ENCODE results near the gene KRT31.
"Not testable (repeated sequence)": the region's sequence is repeated elsewhere in the genome, so short reads cannot be mapped to it uniquely, and the experiment has no call there.

Gene KRT31

DNA sequence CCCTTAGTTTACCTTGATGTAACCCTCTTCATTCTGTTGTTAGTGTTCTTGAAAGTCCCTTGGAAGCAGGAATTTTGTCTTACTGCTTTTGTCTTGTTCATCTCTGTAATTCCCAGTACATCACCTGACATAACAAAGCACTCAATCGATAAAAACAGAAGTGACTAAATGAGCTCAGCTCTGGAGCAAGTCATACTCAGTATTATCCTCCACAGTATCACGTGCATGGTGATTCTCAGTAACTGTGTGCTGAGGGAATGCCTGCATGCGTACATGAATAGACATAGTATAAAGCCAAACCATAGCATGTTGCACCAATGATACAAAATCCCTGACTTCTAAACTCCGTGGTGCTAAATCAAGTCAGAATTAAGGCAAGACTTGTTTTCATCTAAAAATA lies 36.2 kb upstream of the KRT31 start:
- Histone ChIP-seq H3K27ac (no peak overlapping the region), H3K36me3 (replicated peaks) (no peaks in the 10 kb centered on the region), H3K4me3 (ENCODE audit: low read depth, low read length) (no peak overlapping the region), H3K27me3 (replicated peaks) (no peaks in the 10 kb centered on the region)
- no peak for DNase-seq
- TF ChIP-seq, protein P1, sequence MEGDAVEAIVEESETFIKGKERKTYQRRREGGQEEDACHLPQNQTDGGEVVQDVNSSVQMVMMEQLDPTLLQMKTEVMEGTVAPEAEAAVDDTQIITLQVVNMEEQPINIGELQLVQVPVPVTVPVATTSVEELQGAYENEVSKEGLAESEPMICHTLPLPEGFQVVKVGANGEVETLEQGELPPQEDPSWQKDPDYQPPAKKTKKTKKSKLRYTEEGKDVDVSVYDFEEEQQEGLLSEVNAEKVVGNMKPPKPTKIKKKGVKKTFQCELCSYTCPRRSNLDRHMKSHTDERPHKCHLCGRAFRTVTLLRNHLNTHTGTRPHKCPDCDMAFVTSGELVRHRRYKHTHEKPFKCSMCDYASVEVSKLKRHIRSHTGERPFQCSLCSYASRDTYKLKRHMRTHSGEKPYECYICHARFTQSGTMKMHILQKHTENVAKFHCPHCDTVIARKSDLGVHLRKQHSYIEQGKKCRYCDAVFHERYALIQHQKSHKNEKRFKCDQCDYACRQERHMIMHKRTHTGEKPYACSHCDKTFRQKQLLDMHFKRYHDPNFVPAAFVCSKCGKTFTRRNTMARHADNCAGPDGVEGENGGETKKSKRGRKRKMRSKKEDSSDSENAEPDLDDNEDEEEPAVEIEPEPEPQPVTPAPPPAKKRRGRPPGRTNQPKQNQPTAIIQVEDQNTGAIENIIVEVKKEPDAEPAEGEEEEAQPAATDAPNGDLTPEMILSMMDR (IDR thresholded peaks at IDR 0.05; ENCODE audit: low read depth, low read length, missing control alignments) = no peak
- in situ Hi-C loops (cut with HindIII; ENCODE audit: low pct_ligation_motif_present, low sequenced_read_pairs) = no loop called here

DNA sequence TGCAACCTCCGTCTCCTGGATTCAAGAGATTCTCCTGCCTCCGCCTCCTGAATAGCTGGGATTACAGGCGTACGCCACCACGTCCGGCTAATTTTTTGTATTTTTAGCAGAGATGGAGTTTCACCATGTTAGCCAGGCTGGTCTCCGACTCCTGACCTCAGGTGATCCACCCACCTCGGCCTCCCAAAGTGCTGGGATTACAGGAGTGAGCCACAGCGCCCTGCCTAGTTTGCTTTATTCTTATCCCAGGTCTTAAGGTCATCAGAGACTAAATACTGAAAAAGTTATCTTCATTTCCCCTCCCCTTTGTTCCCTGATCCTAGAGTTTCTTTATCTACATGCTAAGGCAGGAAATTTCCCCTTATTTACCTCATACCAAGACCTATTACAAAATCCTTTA lies 33.0 kb upstream of the KRT31 start:
- in situ Hi-C loops (cut with HindIII; ENCODE audit: low pct_ligation_motif_present, low sequenced_read_pairs); H3K36me3 ChIP-seq (replicated peaks); H3K4me3 ChIP-seq (ENCODE audit: low read depth, low read length); DNase-seq; H3K27ac ChIP-seq; H3K27me3 ChIP-seq (replicated peaks): not testable (repeated sequence)

DNA sequence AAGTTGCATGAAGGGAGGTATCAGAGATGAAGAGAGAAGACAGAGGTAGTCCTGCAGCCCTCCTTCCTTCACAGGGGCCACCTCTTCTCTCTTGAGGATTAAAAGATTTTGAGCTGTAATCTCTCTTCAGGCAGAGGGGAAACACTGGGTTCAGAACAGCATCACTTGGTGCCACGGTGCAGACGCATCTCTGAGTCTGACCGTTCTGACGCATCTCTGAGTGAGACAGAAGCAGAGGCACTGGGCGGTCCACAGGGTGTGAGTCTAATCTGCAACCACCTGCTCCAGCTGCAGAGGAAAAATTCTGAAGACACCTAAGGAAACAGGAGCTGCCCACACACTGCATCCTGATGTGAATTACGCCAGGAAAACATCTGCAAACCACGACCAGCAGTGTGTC lies 32.3 kb upstream of the KRT31 start:
- no peak overlapping the region for H3K27ac ChIP-seq
- no peak for DNase-seq
- no peaks in the 10 kb centered on the region for H3K27me3 ChIP-seq (replicated peaks)
- H3K36me3 ChIP-seq (replicated peaks) = no peaks in the 10 kb centered on the region
- H3K4me3 ChIP-seq (ENCODE audit: low read depth, low read length) = no peak overlapping the region
- TF ChIP-seq, protein P1 (IDR thresholded peaks at IDR 0.05; ENCODE audit: low read depth, low read length, missing control alignments) = no peak
- in situ Hi-C loops (cut with HindIII; ENCODE audit: low pct_ligation_motif_present, low sequenced_read_pairs) = no loop called here

DNA sequence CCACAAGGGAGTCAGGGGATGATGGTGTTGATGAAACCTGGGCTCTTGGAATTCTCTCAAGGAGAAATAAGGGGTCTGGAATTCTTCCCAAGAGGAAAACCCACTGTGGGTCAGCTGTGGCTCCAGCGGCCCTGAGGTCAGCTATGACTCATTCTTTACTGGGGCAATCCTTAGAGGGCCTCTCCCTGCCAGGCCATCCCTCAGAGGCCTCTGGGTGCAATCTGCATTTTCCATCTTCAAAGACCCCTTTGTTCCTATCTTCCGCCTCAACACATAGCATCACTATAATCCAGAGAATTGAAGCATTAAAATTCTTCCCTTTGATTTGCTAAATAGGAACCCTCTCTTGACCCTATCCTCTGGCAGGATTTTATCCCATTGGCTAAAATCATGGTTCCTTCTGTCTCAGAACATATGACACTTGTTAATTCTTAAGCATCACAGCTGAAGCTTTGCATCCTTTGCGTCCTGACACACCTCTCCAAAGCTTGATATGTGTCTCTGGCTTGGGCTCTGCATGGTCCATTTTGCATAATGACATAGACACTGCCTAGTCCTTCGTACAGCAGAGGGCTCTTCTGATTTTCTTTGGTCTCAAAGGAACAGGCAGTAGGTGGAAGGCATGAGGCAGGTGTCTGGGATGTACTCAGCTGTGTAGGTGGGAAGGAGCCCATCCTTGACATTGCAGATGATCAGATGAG lies 31.3 kb upstream of the KRT31 start:
- in situ Hi-C loops (cut with HindIII; ENCODE audit: low pct_ligation_motif_present, low sequenced_read_pairs) = no loop called here
- no peaks in the 10 kb centered on the region for H3K27me3 ChIP-seq (replicated peaks)
- no peak overlapping the region for H3K4me3 ChIP-seq (ENCODE audit: low read depth, low read length)
- TF ChIP-seq, protein P1 (IDR thresholded peaks at IDR 0.05; ENCODE audit: low read depth, low read length, missing control alignments) = no peak
- no peaks in the 10 kb centered on the region for H3K36me3 ChIP-seq (replicated peaks)
- DNase-seq = no peak
- no peak overlapping the region for H3K27ac ChIP-seq

DNA sequence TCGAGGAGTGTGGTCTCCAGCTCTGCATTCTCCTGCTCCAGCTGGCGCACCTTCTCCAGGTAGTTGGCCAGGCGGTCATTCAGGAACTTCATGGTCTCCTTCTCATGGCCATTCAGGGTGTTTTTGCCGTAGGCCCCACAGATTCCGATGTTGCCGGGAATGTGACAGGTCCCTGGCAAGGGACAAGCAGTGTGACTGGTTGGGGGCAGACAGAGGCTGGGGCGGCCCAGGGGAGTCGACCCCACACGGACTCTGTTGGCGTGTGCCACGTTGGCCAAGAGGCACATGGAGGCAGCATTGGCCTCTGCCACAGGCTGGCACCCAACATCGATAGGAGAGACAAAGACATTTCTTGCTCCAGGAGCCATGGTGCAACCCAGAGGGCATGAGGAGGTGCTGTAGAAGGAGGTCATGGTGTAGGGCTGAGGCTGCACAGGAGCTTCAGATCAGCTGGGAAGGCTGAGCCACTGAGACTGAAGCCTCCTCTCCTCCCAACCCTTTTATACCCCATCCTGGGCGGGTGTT lies 26.8 kb upstream of the KRT31 start, which contains the start of gene KRT37:
TSS of gene KRT37 (minus strand) at position 475 of the 525 bp plus-strand sequence. CDS start at position 413, 62 bp downstream.
- DNase-seq = no peak
- in situ Hi-C loops (cut with HindIII; ENCODE audit: low pct_ligation_motif_present, low sequenced_read_pairs) = no loop called here

DNA sequence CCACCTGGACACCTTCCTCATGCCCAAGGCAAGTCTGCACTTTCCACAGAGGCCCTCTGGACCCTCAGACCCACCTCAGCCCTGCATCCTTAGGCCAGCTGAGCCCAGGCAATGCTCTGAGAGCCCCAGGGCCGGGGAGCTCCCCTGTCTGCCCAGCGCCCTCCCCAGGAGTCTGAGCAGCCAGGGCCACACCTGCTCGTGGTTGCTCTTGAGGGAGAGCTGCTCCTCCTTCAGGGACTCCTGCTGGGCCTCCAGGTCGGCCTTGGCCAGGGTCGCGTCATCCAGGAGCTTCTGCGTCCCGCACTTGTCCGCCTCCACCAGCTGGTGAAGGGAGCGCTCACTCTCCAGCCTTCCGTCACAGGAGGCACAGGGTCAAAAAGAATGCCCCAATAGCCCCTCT lies 25.2 kb upstream of the KRT31 start:
- DNase-seq; H3K36me3 ChIP-seq (replicated peaks); H3K27ac ChIP-seq; in situ Hi-C loops (cut with HindIII; ENCODE audit: low pct_ligation_motif_present, low sequenced_read_pairs); H3K4me3 ChIP-seq (ENCODE audit: low read depth, low read length); H3K27me3 ChIP-seq (replicated peaks): not testable (repeated sequence)

More for the DNA sequence above, 26.8 kb upstream of the KRT31 start, which contains the start of gene KRT37:
- Histone ChIP-seq H3K27ac (no peak within 1 kb of the TSS), H3K4me3 (ENCODE audit: low read depth, low read length) (no peak within 1 kb of the TSS), H3K36me3 (replicated peaks) (no peaks in the 10 kb centered on the region), H3K27me3 (replicated peaks) (no peaks in the 10 kb centered on the region)
- TF ChIP-seq, protein P1 (IDR thresholded peaks at IDR 0.05; ENCODE audit: low read depth, low read length, missing control alignments) = no peak

DNA sequence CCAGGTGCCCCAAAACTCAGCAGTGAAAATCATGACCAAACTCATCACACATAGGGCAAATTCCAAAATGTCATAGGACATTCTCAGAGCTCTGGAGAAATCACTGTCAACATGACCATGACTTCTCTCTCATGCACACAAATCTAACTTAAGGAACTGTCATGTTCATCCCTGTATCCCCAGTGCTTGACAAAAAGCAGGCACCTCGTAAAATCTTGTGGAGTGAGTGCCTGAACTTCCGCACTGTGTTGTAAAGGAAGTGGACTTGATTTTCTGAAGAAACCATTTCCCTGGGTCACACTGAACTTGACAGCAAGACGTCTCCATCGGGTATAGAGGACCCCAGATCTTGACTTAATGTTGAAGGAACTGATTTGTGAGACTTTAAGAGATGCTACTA lies 24.2 kb upstream of the KRT31 start:
- H3K27ac ChIP-seq = no peak overlapping the region
- H3K36me3 ChIP-seq (replicated peaks) = no peaks in the 10 kb centered on the region
- in situ Hi-C loops (cut with HindIII; ENCODE audit: low pct_ligation_motif_present, low sequenced_read_pairs) = no loop called here
- DNase-seq = no peak
- no peak overlapping the region for H3K4me3 ChIP-seq (ENCODE audit: low read depth, low read length)
- TF ChIP-seq, protein P1 (IDR thresholded peaks at IDR 0.05; ENCODE audit: low read depth, low read length, missing control alignments) = no peak
- no peaks in the 10 kb centered on the region for H3K27me3 ChIP-seq (replicated peaks)

All from brain microvascular endothelial cell (primary cell).